Measurements from ENCODE around the gene SH3BGRL3. TPM values are rescaled to one million over a fixed set of nuclear protein-coding genes. Genes with fewer than 3 reads are reported as not detected.

Gene SH3BGRL3
- total and polyA plus RNA-seq, 2 of the 13 experiments (the other 11 are each of a cell fraction or from before 2014, with no cell fraction given): 11.4 to 12.2 TPM

GRCh38 chr1:26279456-26280332 is at the start of gene SH3BGRL3 (continued):
- TF ChIP-seq ARID5B (CRISPR knock-in tag; IDR thresholded peaks at IDR 0.05): 0 out of 2 replicates have a peak, but pooled peaks have one; percentile 23
- no peak for TF ChIP-seq POLR2AphosphoS2 (IDR thresholded peaks at IDR 0.05; ENCODE audit: low read depth, low read length)
- no peak for TF ChIP-seq ZNF253 (CRISPR knock-in tag; IDR thresholded peaks at IDR 0.05; ENCODE audit: borderline replicate concordance)
- TF ChIP-seq MAZ (IDR thresholded peaks at IDR 0.05; ENCODE audit: borderline replicate concordance, low read depth, low read length): no peak; the same call in 1 of the 2 replicates
- peak; percentile 86; the same call in 1 of the 2 replicates for TF ChIP-seq MAZ (CRISPR knock-in tag; IDR thresholded peaks at IDR 0.05; ENCODE audit: low read depth)
- peak; percentile 83; the same call in 1 of the 2 replicates for TF ChIP-seq ZNF788 (CRISPR knock-in tag; IDR thresholded peaks at IDR 0.05; ENCODE audit: borderline replicate concordance)
- TF ChIP-seq ZSCAN25 (CRISPR knock-in tag; IDR thresholded peaks at IDR 0.05): no peak
- peak; percentile 82 for TF ChIP-seq TAF15 (IDR thresholded peaks at IDR 0.05; ENCODE audit: low read depth, low read length, poor library complexity, severe bottlenecking)
- peak; percentile 71; the same call in 1 of the 2 replicates for TF ChIP-seq CSRNP1 (CRISPR knock-in tag; IDR thresholded peaks at IDR 0.05)
- no peak for TF ChIP-seq PRPF4 (IDR thresholded peaks at IDR 0.05; ENCODE audit: low read depth, low read length, poor library complexity, severe bottlenecking)
- TF ChIP-seq BORCS8-MEF2B (CRISPR knock-in tag; IDR thresholded peaks at IDR 0.05): peak; percentile 90
- TF ChIP-seq, protein P1, sequence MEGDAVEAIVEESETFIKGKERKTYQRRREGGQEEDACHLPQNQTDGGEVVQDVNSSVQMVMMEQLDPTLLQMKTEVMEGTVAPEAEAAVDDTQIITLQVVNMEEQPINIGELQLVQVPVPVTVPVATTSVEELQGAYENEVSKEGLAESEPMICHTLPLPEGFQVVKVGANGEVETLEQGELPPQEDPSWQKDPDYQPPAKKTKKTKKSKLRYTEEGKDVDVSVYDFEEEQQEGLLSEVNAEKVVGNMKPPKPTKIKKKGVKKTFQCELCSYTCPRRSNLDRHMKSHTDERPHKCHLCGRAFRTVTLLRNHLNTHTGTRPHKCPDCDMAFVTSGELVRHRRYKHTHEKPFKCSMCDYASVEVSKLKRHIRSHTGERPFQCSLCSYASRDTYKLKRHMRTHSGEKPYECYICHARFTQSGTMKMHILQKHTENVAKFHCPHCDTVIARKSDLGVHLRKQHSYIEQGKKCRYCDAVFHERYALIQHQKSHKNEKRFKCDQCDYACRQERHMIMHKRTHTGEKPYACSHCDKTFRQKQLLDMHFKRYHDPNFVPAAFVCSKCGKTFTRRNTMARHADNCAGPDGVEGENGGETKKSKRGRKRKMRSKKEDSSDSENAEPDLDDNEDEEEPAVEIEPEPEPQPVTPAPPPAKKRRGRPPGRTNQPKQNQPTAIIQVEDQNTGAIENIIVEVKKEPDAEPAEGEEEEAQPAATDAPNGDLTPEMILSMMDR (CRISPR knock-in tag; IDR thresholded peaks at IDR 0.05): peak; percentile 66
- TF ChIP-seq ZNF205 (CRISPR knock-in tag; IDR thresholded peaks at IDR 0.05): peak; percentile 83
- peak; percentile 87; the same call in 1 of the 2 replicates for TF ChIP-seq ARHGAP35 (CRISPR knock-in tag; IDR thresholded peaks at IDR 0.05; ENCODE audit: borderline replicate concordance)
- TF ChIP-seq GABPB1 (CRISPR knock-in tag; IDR thresholded peaks at IDR 0.05): peak; percentile 90
- TF ChIP-seq FOXP1 (IDR thresholded peaks at IDR 0.05): no peak
- TF ChIP-seq FOXP1 (CRISPR knock-in tag; IDR thresholded peaks at IDR 0.05): no peak
